HG03097 (cell line): Measurements from ENCODE around the gene CENPP.
"Not testable (repeated sequence)": the region's sequence is repeated elsewhere in the genome, so short reads cannot be mapped to it uniquely, and the experiment has no call there.

ENCODE experiments used
- ATAC-seq: cut with Tn5 transposase; IDR thresholded peaks from one replicate; pipeline ENCODE4 v1.9.1; 2021; ENCODE audit not compliant: unreplicated experiment, low FRiP score

Gene CENPP

DNA sequence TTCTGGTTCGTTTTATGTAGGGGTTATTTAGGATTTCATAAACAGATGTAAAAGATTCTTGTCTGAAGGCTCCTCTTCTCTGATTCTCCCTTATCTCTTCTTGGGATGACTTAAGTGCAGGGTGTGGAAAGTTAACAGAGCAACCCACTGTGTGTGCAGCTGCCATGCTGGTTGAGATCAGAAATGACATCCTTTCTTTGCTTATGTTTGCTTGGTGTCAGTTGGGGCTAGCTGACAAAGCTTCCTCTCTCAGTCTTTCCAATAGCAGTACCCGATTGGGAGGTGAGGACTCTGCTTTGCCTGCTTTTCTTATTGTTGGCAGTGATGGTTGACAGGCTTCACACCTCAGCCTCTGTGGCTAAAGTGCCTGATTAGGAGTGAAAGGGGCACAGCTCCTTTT is 52.1 kb downstream of the CENPP start:
- ATAC-seq: no peak

DNA sequence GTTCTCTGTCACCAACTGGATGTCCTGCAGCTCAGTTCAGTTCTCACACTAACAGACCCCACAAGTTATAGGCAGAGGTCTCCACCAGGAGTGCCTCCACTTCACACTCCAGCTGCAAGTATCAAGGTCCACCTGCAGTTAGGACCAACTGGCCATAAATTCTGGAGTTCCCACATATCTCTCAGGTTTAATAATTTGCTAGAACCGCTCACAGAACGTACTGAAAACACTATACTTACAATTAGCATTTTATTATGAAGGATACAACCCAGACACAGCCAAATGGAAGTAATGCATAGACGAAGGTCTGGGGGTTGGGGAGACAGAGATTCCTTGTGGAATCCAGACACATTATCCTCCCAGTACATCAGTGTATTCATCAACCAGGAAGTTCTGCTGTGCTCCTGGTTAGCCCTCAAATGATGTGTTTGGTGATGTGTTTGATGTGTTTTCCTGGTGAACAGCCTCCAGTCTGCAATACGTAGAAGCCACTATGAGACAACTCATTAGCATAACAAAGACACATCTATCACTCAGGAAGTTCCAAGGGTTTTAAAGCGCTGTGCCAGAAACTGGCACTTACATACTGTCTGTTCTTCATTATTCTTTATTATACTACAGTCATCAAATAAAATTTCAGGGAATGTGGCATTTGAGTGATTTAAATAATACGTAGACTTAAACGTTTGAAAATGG is 53.3 kb downstream of the CENPP start:
- no peak for ATAC-seq

DNA sequence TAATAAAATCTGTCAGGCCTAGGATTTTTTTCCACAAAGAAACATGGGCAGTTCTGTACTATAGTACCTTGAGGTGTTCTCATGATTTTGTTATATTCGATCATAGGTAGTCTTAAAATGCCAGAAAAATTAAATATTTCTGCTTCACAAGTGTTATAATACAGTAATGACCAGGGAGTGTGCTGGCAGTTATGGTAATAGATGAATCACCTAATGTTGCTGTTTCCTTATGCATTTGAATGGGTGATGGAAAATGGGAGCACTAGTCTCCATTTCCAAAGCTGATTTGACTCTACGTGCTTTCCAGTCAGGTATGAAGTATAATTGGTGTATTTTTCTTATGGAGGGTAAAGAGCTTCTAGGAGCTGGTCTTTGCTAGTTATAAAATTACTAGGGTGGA is 54.9 kb downstream of the CENPP start:
- ATAC-seq: no peak

DNA sequence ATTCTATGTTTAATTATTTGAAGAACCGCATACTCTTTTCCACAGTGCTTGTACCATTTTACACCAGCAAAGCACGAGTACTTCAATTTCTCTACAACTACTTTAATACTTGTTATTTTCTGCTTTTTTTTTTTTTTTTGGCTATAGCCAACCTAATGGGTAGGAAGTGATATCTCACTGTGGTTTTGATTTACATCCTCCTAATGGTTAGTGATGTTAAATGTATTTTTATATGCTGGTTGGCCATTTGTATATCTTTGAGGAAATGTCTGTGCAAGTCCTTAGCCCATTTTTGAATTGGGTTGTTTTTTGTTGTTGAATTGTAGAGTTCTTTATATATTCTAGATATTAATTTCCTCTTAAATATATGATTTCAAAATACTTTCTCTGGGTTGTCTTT is 56.0 kb downstream of the CENPP start:
- ATAC-seq: no peak

DNA sequence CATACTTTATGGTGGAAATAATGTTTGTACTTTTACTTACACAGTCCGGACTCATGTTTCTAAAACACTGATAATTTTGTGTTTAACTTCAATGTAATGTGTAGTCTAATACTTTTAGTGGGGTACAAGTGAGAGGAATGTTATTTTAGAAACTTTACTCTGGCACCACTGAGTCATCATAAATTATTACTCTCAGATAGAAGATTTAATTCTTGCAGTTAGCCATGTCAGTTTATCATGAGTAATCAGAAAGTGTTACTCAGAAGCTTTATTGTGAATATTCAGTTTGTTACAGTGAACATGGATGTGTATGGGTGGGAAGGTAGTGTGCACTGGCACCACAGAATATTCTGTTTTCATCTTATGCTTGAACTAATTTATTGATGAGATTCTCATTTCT is 58.6 kb downstream of the CENPP start:
- ATAC-seq: no peak

DNA sequence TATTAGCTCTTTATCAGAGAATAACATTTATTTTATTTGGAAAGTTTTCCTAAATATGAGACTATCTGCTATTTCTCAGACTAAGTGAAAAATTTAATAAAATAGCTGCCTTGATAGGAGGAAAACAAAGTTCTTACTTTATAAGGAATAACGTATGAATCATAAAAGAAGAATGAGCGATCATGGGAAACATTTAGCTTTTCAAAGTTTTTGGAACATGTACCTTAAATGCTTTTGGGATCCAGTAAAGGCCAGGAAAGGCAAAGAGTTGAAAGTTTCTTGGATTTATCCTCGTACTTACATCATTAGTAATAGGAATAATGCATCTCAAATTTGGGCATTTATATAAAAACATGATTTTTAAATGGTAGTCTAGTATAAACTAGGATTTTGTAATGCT is 59.2 kb downstream of the CENPP start:
- no peak for ATAC-seq

DNA sequence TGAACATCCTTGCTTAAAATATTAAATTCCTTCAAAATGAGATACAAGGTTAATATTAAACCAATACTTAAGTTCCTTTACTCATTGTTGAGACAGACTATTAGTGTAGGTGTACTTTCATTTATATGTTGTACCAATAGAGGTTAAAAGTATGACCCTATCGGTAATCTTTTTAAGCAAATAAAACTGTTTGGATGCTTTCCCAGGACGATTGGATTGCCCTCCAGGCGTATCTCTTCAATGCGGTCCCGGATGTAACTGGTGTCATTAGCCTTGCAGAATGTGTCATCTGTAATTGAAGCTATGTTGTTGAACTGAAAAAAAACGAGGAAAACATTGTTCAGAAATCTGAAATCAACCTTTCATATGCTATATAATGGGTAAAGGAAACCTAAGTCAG is 59.7 kb downstream of the CENPP start:
- ATAC-seq: no peak

DNA sequence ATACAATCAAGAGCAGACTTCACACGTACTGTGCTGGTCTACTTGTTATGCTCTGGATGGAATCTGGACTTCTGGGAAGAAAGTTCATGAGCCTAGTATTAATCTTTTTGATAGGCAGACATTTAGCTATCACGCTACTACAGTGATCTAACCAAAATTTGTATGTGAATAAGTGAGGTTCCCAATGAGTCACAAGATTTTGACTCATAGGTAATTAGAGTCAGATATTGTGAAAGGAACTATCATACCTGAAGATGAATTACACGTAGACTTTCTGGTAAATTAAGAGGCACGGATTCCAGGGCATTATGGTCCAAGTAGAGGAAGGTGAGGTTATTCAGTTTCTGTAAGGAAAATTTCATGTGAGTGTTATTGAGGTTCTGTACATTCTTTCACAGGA is 60.2 kb downstream of the CENPP start:
- no peak for ATAC-seq

DNA sequence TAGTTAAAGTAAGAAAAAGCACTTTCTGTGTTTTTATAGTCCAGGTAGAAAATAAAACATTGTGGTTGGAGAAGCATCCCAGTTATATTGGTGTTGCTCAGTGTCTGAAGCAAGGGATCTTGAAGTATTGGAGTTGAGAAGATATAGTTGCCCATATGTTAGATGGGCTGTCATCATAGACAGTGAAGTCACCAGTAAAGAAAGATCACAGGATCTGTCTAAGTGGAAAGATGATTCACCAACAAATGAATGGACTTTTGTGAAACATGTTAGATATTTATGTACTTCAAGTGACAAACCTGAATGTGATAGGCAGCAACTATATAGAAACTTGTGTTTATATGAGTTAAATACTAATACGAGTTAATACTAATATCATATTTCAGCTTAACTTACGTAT is 66.9 kb downstream of the CENPP start:
- no peak for ATAC-seq

DNA sequence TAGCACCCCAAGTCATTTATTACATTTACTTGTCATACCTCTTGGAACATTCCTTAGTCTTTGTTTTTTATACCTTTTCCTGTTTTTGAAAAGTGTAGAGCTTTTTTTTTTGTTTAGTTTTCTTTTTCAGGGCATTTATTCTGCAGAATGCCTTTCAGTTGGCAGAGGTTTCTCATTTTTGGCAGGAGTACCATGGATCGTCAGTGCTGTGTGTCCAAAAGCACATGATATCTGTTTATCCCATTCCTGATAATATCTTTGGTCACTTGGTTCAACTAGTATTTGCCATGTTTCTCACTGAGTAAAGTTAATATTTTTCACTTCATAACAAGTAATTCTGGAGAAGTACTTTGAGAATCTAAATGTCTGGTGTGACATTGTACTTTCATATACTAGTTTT is 67.9 kb downstream of the CENPP start:
- ATAC-seq: no peak

DNA sequence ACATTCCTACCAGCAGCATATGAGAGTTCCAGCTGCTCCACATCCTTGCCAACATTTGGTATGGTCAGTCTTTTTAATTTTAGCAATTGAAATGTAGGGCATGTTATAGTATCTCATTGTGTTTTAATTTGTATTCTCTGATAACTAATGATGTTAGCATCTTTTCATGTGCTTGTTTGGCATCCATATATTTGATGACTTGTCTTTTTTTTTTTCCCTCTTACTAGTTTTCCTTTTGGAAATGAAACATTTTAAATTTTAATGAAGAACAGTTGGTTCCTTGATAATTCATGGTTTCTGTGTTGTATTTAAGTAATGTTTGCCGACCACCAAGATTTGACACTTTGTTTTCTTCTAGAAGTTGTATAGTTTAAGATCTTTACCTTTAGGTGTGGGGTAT is 69.9 kb downstream of the CENPP start:
- ATAC-seq: no peak

DNA sequence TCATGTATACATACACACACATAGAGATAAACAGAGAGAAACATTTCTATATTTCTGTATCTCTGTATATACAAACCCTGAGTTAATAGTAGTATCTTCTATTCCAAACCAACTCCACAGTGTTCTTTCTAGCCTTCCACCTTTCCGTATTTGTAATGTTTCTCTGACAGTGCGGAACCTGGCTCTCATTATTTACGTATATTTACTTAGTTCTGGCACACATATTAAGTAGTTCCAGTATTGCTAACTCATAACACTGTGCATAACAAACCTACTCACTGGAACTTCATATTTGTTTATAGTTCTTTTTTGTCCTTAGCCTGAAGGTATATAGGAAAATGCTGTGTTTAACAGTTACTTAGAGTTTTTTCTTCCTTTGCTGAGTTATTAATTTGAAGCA is 72.1 kb downstream of the CENPP start:
- ATAC-seq: no peak

DNA sequence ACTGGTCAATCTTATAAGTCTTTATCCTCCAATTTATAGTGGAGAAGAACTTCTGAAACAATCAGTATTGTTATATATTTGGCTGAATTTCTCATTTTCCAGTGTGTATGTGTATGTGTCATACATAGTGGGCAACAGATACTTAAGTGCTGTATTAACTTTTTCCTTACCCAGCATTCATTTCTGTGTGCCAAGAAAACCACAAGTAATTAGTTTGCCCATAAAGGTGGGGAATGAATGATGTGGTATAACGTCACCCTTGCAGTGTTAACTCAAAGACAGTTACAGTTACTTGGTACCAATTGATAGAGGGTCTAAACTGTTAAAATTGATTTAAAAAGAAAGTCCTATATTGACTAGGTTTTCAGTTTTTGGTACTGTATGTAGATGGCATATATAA is 76.6 kb downstream of the CENPP start:
- no peak for ATAC-seq

DNA sequence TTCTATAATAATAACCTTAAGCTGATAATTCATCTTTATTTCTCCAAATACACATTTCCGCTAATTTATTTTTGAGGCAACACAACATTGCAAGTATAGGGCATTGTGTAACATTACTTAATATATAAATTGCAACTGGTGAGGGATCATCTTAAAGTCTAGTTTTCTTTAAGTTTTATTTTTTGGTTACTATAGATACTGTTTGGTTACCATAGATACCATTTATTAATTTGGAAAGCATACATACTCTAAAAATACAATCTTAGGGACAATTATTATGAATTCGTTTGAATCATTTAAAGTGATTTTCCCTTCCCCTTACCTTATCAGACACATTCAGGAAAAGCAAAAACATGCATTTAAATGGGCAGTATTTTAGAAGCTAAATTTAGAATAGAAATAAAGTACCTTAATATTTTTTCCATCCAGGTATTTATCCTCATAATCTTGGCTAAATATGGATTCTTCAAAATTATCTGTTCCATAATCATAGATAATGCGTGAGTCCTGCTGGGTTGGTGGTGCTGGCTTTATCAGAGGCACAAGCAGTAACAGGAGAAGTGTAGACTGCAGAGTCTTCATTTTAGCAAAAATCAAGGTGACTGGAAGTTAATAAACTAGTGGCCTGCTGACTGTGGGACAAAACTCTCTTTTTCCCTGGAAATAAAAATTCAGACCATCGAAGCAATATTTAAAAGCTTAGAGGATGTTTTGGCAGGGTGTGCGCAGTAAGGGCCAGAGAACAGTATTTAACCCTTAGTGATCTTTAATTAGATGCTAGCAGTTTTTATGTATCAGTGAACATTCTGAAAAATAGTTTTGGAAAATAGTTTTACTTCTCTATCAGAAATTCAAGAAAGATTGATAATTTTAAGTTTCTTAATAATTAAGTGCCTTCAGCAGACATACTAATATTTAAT is 77.3 kb downstream of the CENPP start:
- no peak for ATAC-seq

DNA sequence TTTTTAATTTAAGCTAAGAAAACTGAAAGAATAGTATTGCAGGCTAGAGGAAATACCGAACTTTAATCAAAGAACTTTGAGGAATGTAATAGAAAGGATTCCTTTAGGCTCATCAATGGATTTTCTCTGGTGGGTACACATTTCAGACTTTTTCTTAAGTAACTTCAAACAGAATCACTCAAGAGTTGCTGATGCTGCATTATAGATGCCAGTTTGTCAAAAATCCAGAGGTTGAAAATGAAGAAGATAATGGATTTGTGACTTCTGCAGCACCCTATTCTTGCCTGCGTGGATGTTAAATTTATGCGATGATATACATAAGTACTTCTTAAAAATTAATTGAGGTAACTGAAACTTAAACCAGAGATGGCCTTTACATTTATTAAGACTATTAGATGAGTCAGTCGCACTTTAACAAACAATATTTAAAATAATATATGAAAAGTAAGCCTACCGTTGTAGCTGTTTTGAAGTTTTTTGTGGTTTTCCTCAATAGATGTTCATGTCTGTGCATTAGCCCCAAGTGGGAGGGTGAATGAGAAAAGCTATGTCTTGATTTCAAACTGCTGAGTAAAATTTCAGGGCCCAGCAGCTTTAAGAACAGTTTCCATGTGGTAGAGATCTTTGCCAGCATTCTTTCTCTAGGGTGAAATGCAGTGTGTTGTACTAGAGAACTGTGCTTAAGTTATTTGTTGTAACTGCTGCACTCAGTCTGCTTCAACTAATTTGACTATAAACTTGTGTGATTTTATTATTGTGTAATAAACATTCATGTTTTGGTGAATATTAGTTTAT is 78.5 kb downstream of the CENPP start, which contains the start of gene OGN:
TSS of gene OGN (minus strand) at position 537 of the 795 bp plus-strand sequence. CDS start 1,171 bp downstream, outside the sequence.
- ATAC-seq: no peak

DNA sequence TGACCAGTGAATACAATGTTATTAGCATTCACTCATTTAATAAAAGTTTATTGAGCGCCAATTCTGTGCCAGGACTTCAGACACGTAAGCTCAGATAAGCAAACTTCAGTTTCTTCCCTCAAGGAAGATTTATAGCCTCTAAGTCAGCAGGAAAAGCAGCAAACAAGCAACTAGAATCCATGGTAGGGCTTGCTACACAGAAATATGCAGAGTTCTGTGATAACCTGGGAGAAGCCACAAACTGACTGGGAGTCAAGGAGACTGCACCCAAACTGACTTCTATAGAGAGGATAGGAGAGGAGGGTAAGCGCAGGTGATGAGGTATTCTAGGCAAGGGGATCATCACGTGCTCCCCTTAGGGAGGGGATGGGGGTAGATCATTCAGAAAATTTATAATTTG is 80.1 kb downstream of the CENPP start:
- no peak for ATAC-seq

DNA sequence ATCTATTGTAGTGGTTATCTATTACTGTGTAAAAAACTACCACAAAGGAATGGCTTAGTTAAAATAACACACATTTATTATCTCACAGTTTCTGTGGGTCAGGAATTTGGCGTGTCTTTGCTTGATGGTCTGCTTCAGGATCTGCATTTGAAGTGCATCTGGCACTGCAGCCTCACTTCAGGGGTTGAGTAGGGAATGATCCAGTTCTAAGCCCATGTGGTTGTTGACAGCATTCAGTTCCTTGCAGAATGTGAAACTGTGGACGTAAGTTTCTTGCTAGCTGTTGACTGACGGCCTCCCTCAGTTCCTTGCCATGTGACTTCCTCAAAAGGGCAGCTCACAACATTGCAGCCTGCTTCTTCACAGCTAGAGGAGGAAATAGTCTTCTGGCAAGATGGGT is 80.7 kb downstream of the CENPP start:
- ATAC-seq: no peak

DNA sequence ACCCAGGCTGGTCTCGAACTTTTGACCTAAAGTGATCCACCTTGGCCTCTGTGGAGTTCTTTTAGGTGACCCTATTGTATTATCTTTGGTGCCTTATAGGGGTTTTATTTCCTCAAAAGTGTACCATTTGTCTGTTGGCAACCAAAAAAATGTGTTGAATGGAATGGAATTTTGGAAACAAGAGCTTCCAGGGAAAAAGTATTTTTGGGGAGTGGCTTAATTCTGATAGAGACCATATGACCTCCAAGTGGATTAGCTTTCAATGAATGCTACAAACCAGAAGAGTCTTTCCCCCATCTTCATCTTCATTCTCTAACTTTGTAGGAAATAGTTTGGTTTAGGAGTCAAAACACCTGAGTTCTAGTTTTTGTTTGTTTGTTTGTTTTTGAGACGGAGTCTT is 82.1 kb downstream of the CENPP start:
- ATAC-seq: no peak

DNA sequence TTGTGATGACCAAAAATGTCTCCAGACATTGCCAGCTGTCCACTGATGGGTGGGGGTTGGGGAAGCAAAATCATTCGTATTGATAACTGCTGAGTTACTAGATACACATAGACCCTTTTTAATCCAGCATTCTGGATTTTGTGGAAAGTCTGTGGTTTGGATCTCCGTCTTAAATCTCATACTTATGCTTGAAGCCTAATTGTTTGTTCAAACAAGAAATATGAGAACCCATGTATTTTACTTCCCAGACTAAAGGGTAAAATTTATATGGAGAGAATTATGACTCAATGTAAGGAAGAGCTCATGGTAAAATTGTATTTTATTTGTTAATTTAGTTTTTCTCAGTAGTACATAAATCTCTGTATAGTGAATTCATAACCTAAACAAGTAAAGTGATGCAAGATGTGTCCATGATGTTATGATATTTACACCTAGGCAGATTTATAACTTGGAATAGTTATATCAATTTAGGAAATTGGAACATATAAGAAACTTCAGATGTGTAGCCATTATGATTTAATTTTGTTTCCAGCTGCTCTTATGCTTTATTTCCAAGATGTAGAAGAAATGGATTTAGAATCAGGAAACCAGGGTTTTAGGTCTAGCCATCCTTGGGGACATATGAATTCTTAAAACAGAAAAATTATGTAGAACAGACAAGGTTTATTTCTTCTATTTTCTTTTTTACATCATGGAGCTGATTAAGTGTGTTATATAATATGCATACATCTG is 83.2 kb downstream of the CENPP start:
- no peak for ATAC-seq

DNA sequence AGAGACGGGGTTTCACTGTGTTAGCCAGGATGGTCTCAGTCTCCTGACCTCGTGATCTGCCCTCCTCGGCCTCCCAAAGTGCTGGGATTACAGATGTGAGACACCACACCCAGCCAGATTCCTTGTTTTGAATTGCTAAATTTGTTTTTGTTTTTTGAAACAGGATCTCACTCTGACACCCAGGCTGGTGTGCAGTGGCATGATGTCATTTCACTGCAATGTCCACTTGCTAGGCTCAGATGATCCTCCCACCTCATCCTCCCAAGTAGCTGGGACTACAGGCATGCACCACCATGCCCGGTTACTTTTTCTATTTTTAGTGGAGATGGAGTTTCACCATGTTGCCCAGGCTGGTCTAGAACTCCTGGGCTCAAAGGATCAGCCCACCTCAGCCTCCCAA is 85.4 kb downstream of the CENPP start:
- not testable (repeated sequence) for ATAC-seq

DNA sequence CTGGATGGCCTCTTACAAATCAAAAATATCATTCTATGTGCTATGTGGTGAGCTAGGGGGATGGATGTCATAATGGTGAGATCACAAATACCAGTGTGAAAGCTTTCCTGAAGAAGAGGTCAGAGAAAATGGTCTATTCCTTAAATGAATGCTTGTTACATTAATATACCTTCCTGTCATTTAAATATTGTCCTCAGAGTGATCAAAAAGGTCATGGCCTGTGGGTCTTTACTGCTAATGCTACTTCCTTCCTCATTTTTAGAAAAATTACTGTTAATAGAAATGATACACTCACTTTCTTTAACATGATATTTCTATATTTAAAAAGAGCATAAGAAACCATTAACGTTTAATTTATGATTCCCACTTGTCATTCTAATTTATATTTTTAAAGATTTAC is 88.8 kb downstream of the CENPP start:
- no peak for ATAC-seq
